HFF-Myc (cell line): Measurements from ENCODE around the gene APEH.
A peak's percentile ranks its signal among the peaks of the same experiment; 100 is the strongest.

Experiments used
- DNase-seq: peaks from one replicate; pipeline ENCODE4 v3.0.0-alpha.2; 2011; ENCODE audit warnings: low read depth; ENCODE audit errors: extremely low read depth
- H3K4me3 ChIP-seq: replicated peaks from 2 replicates; pipeline ENCODE4 v1.5.1; 2011; ENCODE audit warnings: low read depth, mild to moderate bottlenecking, control low read depth, low read length
- CTCF ChIP-seq: IDR thresholded peaks from 2 replicates; pipeline ENCODE4 v1.5.1; 2012; ENCODE audit warnings: mild to moderate bottlenecking, low read depth, low read length, control low read depth; ENCODE audit errors: missing control alignments

Gene APEH

GRCh38 chr3:49717211-49717958, 43.2 kb downstream of the APEH start:
- no peak overlapping the region for H3K4me3 ChIP-seq
- no peak for TF ChIP-seq CTCF
- DNase-seq: no peak

GRCh38 chr3:49717959-49718857, 44.1 kb downstream of the APEH start:
- no peak overlapping the region for H3K4me3 ChIP-seq
- no peak for DNase-seq
- TF ChIP-seq CTCF: no peak

- no peak for TF ChIP-seq CTCF
- H3K4me3 ChIP-seq: peak overlapping the region; percentile 34
- no peak for DNase-seq
Observed at GRCh38 chr3:49718858-49719213, 44.7 kb downstream of the APEH start.

GRCh38 chr3:49719214-49719884, 45.2 kb downstream of the APEH start, which contains the start of gene AMIGO3:
AMIGO3 (minus strand) TSS chr3:49719684; CDS start chr3:49719465, 219 bp downstream.
- peak within 1 kb of the TSS; percentile 34 for H3K4me3 ChIP-seq
- peak; percentile 75 for DNase-seq
- no peak for TF ChIP-seq CTCF

GRCh38 chr3:49720855-49721595, 46.9 kb downstream of the APEH start:
- TF ChIP-seq CTCF: no peak
- DNase-seq: no peak
- H3K4me3 ChIP-seq: no peak overlapping the region

- H3K4me3 ChIP-seq: no peak overlapping the region
- no peak for TF ChIP-seq CTCF
- no peak for DNase-seq
Observed at GRCh38 chr3:49721596-49721895, 47.4 kb downstream of the APEH start.
